RWPE1 (cell line): ENCODE data around the gene STXBP3.

ENCODE experiments used
- CTCF ChIA-PET: fragments of 350-600 bp; sonication (Branson Sonifier 250); formaldehyde crosslinking; extraction: SDS; loops from one replicate; lab custom pipeline; 2021; lab: Yijun Ruan, JAX
- POLR2A ChIA-PET: fragments of 400-600 bp; formaldehyde crosslinking; extraction: SDS; loops from one replicate; lab custom pipeline; 2020; ENCODE audit warnings: antibody characterized with exemption; ENCODE audit not compliant: low non-redundant PET; lab: Yijun Ruan, JAX
- DNase-seq: peaks from one replicate; pipeline ENCODE4 v3.0.0; 2012; ENCODE audit warnings: low spot score
- H3K27ac ChIP-seq: fragments of 450-650 bp; 2 replicates; pipeline ENCODE4 v1.5.1; 2017
- CTCF ChIP-seq: fragments of 450-650 bp; conservative IDR thresholded peaks from 2 replicates; pipeline ENCODE4 v1.5.1; 2017; ENCODE audit warnings: low read depth, mild to moderate bottlenecking

STXBP3 gene

GRCh38 chr1:108811611-108812010 is 65.1 kb downstream of the STXBP3 start:
- DNase-seq: no peak
- ChIA-PET POLR2A (no interaction called here), CTCF (interaction anchor here (0.6 kb wide), 1 partner anchor 673 kb away, joined by 3 read pairs; no protein-coding TSS in a partner anchor)
- H3K27ac ChIP-seq: no peak overlapping the region
- TF ChIP-seq CTCF: no peak

DNA sequence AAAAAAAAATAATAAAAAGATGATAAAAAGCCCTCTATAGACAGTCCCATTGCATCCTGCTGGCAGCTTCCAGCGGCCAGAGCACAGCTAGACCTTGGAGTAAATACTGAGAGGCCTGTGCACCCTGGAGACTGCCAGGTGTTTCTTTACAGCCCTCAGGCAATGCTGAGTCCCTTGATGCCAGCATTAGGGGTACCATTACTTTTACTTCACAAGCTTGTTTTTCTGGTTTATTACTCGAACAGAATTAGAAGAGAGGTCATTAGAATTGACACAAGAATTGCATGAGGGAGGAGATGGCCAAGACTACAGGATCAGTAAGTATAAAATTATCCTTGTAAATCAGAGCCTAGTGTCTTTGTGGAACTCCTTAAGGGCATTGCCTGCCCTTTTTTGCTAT is 66.9 kb downstream of the STXBP3 start:
- no peak for DNase-seq
- CTCF ChIA-PET: no interaction called here
- TF ChIP-seq CTCF: no peak
- no peak overlapping the region for H3K27ac ChIP-seq
- POLR2A ChIA-PET: no interaction called here

GRCh38 chr1:108814343-108815125 is 68.1 kb downstream of the STXBP3 start:
- POLR2A ChIA-PET: no interaction called here
- no peak for DNase-seq
- CTCF ChIA-PET: no interaction called here
- TF ChIP-seq CTCF: no peak
- no peak overlapping the region for H3K27ac ChIP-seq

DNA sequence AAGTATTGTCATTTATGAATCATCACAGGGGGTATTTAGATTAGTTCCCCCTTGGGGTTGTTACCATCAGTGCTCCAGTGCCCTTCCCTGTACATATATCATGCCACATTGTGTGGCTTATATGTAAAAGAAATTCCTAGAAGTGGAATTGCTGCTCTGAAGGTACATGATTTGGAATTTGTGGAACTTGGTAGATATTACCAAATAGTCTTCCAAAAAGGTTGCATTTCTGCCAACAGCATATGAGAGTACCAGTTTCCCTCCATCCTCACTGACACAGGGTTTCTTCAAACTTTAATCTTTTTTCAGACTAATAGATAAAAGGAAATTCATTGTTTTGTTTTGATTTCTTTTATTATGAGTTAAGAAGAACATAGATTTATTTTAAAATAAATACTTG is 69.1 kb downstream of the STXBP3 start:
- TF ChIP-seq CTCF: no peak
- ChIA-PET CTCF (no interaction called here), POLR2A (no interaction called here)

DNA sequence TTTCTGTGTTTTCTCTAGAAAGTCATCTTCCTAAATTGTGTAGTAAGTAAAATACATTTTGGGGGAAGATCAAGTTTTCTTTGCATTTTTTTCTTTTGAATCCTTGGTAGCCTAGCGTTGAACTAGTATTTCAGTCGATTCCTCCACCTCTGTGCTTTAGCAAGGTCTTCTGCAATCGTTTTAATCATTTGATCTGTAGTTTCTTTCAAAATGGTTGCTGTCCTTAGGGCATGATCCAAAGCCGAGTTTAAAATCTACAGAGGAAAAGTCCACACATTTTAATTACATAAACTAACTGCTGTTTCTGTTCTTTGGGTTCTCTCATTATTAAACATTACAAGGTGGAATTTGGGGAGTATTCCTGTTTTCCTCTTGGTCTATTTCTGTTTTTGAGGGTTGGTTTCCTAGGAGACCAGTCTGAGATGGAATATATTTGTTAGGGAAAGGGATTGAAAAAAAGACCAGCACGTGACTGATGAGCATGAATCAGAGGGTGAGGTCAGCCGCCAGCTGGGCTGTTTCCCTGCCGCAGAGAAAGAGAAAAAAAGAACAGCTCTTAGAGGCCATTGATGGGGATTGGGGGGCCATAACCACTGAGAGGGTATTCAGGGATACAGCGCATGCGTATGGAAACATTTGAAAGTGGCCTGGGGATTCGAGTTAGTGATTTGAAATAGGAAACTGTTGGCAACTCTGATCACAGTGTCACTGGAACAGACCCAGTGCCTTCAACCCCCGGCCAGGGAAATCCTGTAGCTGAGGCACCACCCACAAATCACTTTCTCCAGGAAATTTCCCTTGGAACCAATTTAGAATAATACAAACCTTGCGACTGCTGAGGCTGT is 69.8 kb downstream of the STXBP3 start:
- DNase-seq: peak; percentile 80
- H3K27ac ChIP-seq: peak overlapping the region; percentile 78
- TF ChIP-seq CTCF: no peak
- POLR2A ChIA-PET: no interaction called here
- CTCF ChIA-PET: interaction anchor here (0.7 kb wide), 1 partner anchor 12 kb away, joined by 5 read pairs; no protein-coding TSS in a partner anchor

More for the DNA sequence above, 69.1 kb downstream of the STXBP3 start:
- H3K27ac ChIP-seq: no peak overlapping the region
- DNase-seq: no peak

- DNase-seq: no peak
- ChIA-PET POLR2A (no interaction called here), CTCF (interaction anchor here (0.6 to 0.7 kb wide), 3 partner anchors 11 to 37 kb away, joined by 5 to 9 read pairs (median 5); no protein-coding TSS in a partner anchor)
- H3K27ac ChIP-seq: peak overlapping the region; percentile 78
- no peak for TF ChIP-seq CTCF
These were observed 70.5 kb downstream of the STXBP3 start for GRCh38 chr1:108817016-108817415.
